Liver (tissue), 9 donors: Measurements from ENCODE around the gene FGF14. TPM values are rescaled to one million over a fixed set of nuclear protein-coding genes. Genes with fewer than 3 reads are reported as not detected.

Experiments
- DNase-seq: peaks from one replicate; pipeline ENCODE4 v3.0.0-alpha.2; 2017; ENCODE audit warnings: low spot score
- H3K27ac ChIP-seq, 2 donors: one replicate each; pipeline ENCODE4 v1.7.0; 2013; ENCODE audit warnings: inconsistent platforms in 2 of 2, low read length in 2 of 2, control low read depth in 1 of 2, low read depth in 1 of 2, mild to moderate bottlenecking in 1 of 2
- H3K27me3 ChIP-seq, 4 donors: one replicate each; pipeline versions ENCODE4 v1.6.1 to v1.7.0; 2013; ENCODE audit warnings: low read length in 3 of 4, inconsistent platforms in 1 of 4, mild to moderate bottlenecking in 1 of 4, moderate library complexity in 1 of 4; ENCODE audit not compliant: control insufficient read depth in 4 of 4, insufficient read depth in 4 of 4
- H3K36me3 ChIP-seq, 4 donors: one replicate each; pipeline versions ENCODE4 v1.6.1 to v1.7.0; 2013; ENCODE audit warnings: low read length in 3 of 4, mild to moderate bottlenecking in 3 of 4, low read depth in 1 of 4, moderate library complexity in 1 of 4; ENCODE audit not compliant: control insufficient read depth in 4 of 4, insufficient read depth in 3 of 4
- H3K4me1 ChIP-seq, 4 donors: one replicate each; pipeline versions ENCODE4 v1.6.1 to v1.7.0; 2013; ENCODE audit warnings: low read length in 3 of 4, mild to moderate bottlenecking in 3 of 4, moderate library complexity in 1 of 4; ENCODE audit not compliant: control insufficient read depth in 4 of 4, insufficient read depth in 4 of 4
- H3K4me3 ChIP-seq, 3 donors: one replicate each; pipeline versions ENCODE4 v1.6.1 to v1.7.0; 2013; ENCODE audit warnings: low read length in 3 of 3, control low read depth in 1 of 3, low read depth in 1 of 3, mild to moderate bottlenecking in 1 of 3
- H3K9ac ChIP-seq, 2 donors: one replicate each; pipeline ENCODE4 v1.7.0; 2013; ENCODE audit warnings: low read length in 2 of 2, mild to moderate bottlenecking in 2 of 2, moderate library complexity in 2 of 2, control low read depth in 1 of 2, low read depth in 1 of 2
- H3K9me3 ChIP-seq, 4 donors: one replicate each; pipeline versions ENCODE4 v1.6.1 to v1.7.0; 2013; ENCODE audit warnings: low read length in 3 of 4; ENCODE audit not compliant: control insufficient read depth in 4 of 4
- EGR1 ChIP-seq, 2 donors: IDR thresholded peaks; 2 replicates each; pipeline ENCODE4 v1.6.1; 2016 to 2018; ENCODE audit warnings: antibody characterized with exemption in 2 of 2, low read depth in 2 of 2
- FOXA1 ChIP-seq: IDR thresholded peaks from 2 replicates; pipeline ENCODE4 v1.6.1; 2016; ENCODE audit warnings: antibody characterized with exemption
- FOXA2 ChIP-seq: IDR thresholded peaks from 2 replicates; pipeline ENCODE4 v1.6.1; 2016; ENCODE audit warnings: antibody characterized with exemption
- GABPA ChIP-seq, 2 donors: IDR thresholded peaks in 1 of 2; conservative IDR thresholded peaks in 1 of 2; 2 replicates each; pipeline ENCODE4 v1.6.1; 2016; ENCODE audit warnings: antibody characterized with exemption in 2 of 2, mild to moderate bottlenecking in 1 of 2, moderate library complexity in 1 of 2
- HNF4A ChIP-seq, 2 donors: conservative IDR thresholded peaks; 2 replicates each; pipeline ENCODE4 v1.6.1; 2016; ENCODE audit warnings: antibody characterized with exemption in 2 of 2, mild to moderate bottlenecking in 2 of 2
- JUND ChIP-seq, 2 donors: IDR thresholded peaks; 2 replicates each; pipeline ENCODE4 v1.6.1; 2016; ENCODE audit warnings: antibody characterized with exemption in 2 of 2
- NR2F2 ChIP-seq: IDR thresholded peaks from 2 replicates; pipeline ENCODE4 v1.6.1; 2016; ENCODE audit warnings: antibody characterized with exemption
- RAD21 ChIP-seq, 2 donors: IDR thresholded peaks; 2 replicates each; pipeline ENCODE4 v1.6.1; 2016; ENCODE audit warnings: antibody characterized with exemption in 2 of 2, mild to moderate bottlenecking in 2 of 2
- RXRA ChIP-seq, 2 donors: IDR thresholded peaks; 2 replicates each; pipeline ENCODE4 v1.6.1; 2017 to 2018; ENCODE audit warnings: antibody characterized with exemption in 2 of 2, mild to moderate bottlenecking in 1 of 2
- SP1 ChIP-seq: IDR thresholded peaks from 2 replicates; pipeline ENCODE4 v1.6.1; 2018; ENCODE audit warnings: antibody characterized with exemption, mild to moderate bottlenecking
- TAF1 ChIP-seq: conservative IDR thresholded peaks from 2 replicates; pipeline ENCODE4 v1.6.1; 2016; ENCODE audit warnings: antibody characterized with exemption, mild to moderate bottlenecking
- YY1 ChIP-seq: IDR thresholded peaks from 2 replicates; pipeline ENCODE4 v1.6.1; 2016; ENCODE audit warnings: antibody characterized with exemption, mild to moderate bottlenecking
- polyA plus RNA-seq, 2 donors: library from polyadenylated mRNA; stranded (reverse) in 1 of 2; unstranded in 1 of 2; fragments of 200-250 nt in 1 of 2; fragments of >200 nt in 1 of 2; fragmentation: Nextera tagmentation in 1 of 2; extraction: Ambion mirVana in 1 of 2; gene quantifications; one replicate each; pipeline versions ENCODE4 v1.2.1 to v1.2.3, GENCODE V29; 2013 to 2015
- total RNA-seq, 2 donors: library from RNA; depleted of rRNA; stranded (reverse); fragments of >200 nt; gene quantifications; one replicate each; pipeline ENCODE4 v1.2.3, GENCODE V29; 2014
- TF ChIP-seq, protein P1 (sequence below): IDR thresholded peaks from 2 replicates; pipeline ENCODE4 v1.6.1; 2016; ENCODE audit warnings: antibody characterized with exemption
- TF ChIP-seq, protein P2 (sequence below): fragments of 150-350 bp; IDR thresholded peaks from 2 replicates; pipeline ENCODE4 v1.5.1; 2017; ENCODE audit warnings: improper control_type of control experiment, low read depth, low read length; ENCODE audit not compliant: missing input control
- TF ChIP-seq, protein P3 (sequence below): IDR thresholded peaks from 2 replicates; pipeline ENCODE4 v1.6.1; 2016; ENCODE audit warnings: antibody characterized with exemption
- TF ChIP-seq, protein P4 (sequence below): IDR thresholded peaks from 2 replicates; pipeline ENCODE4 v1.6.1; 2016; ENCODE audit warnings: antibody characterized with exemption
- TF ChIP-seq, protein P5 (sequence below): IDR thresholded peaks from 2 replicates; pipeline ENCODE4 v1.6.1; 2016; ENCODE audit warnings: antibody characterized with exemption, mild to moderate bottlenecking
- donor health status: healthy.
- donor health status: healthy.
- donor health status: healthy.
- donor health status: healthy.
- donor health status: healthy.

FGF14 gene
- total and polyA plus RNA-seq, 4 donors: 0.05 to 3.3 (median 1.0) TPM

DNA sequence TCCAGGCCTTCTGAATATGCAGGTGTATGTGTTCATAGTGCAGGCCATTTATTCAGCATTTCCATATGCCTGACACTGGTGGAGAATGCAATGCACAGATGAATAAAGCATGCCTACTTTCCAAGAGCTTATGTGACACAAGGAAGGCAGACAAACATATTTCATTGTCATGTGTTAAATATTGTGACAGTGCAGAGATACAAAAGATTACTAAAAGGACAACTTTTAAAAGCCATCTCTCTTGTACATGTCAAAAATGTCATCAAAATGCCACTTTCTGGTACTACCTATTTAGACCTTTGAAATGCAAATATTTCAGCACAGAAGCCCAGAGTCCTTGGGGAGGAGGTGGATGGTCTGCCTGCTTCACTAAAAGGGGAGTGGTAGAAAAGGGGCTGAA lies 254.5 kb downstream of the FGF14 start:
- H3K4me3 ChIP-seq: no peak overlapping the region
- no peaks in the 10 kb centered on the region for H3K9me3 ChIP-seq
- peak overlapping the region in 1 of 2 donors; percentile 0 for H3K27ac ChIP-seq
- no peak for TF ChIP-seq HNF4A (conservative IDR thresholded peaks at IDR 0.05)
- no peak for TF ChIP-seq GABPA (IDR thresholded peaks at IDR 0.05 in 1 of 2, conservative IDR thresholded peaks at IDR 0.05 in 1 of 2)
- TF ChIP-seq RAD21 (IDR thresholded peaks at IDR 0.05): no peak
- TF ChIP-seq, protein P1, sequence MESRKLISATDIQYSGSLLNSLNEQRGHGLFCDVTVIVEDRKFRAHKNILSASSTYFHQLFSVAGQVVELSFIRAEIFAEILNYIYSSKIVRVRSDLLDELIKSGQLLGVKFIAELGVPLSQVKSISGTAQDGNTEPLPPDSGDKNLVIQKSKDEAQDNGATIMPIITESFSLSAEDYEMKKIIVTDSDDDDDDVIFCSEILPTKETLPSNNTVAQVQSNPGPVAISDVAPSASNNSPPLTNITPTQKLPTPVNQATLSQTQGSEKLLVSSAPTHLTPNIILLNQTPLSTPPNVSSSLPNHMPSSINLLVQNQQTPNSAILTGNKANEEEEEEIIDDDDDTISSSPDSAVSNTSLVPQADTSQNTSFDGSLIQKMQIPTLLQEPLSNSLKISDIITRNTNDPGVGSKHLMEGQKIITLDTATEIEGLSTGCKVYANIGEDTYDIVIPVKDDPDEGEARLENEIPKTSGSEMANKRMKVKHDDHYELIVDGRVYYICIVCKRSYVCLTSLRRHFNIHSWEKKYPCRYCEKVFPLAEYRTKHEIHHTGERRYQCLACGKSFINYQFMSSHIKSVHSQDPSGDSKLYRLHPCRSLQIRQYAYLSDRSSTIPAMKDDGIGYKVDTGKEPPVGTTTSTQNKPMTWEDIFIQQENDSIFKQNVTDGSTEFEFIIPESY: no peak
- no peak for TF ChIP-seq RXRA (IDR thresholded peaks at IDR 0.05)
- no peak for TF ChIP-seq EGR1 (IDR thresholded peaks at IDR 0.05; ENCODE audit: low read depth in 2 of 2)
- TF ChIP-seq, protein P2, sequence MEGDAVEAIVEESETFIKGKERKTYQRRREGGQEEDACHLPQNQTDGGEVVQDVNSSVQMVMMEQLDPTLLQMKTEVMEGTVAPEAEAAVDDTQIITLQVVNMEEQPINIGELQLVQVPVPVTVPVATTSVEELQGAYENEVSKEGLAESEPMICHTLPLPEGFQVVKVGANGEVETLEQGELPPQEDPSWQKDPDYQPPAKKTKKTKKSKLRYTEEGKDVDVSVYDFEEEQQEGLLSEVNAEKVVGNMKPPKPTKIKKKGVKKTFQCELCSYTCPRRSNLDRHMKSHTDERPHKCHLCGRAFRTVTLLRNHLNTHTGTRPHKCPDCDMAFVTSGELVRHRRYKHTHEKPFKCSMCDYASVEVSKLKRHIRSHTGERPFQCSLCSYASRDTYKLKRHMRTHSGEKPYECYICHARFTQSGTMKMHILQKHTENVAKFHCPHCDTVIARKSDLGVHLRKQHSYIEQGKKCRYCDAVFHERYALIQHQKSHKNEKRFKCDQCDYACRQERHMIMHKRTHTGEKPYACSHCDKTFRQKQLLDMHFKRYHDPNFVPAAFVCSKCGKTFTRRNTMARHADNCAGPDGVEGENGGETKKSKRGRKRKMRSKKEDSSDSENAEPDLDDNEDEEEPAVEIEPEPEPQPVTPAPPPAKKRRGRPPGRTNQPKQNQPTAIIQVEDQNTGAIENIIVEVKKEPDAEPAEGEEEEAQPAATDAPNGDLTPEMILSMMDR: no peak
- no peak for TF ChIP-seq FOXA1
- no peak for TF ChIP-seq YY1
- TF ChIP-seq JUND (IDR thresholded peaks at IDR 0.05): no peak
- no peak for TF ChIP-seq FOXA2
- no peak for TF ChIP-seq SP1
- TF ChIP-seq, protein P3, sequence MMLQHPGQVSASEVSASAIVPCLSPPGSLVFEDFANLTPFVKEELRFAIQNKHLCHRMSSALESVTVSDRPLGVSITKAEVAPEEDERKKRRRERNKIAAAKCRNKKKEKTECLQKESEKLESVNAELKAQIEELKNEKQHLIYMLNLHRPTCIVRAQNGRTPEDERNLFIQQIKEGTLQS: no peak
- TF ChIP-seq TAF1: no peak
- TF ChIP-seq NR2F2: no peak
- TF ChIP-seq, protein P4, sequence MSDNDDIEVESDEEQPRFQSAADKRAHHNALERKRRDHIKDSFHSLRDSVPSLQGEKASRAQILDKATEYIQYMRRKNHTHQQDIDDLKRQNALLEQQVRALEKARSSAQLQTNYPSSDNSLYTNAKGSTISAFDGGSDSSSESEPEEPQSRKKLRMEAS: no peak
- no peaks in the 10 kb centered on the region for H3K36me3 ChIP-seq
- H3K9ac ChIP-seq: no peak overlapping the region
- no peaks in the 10 kb centered on the region for H3K27me3 ChIP-seq
- DNase-seq: no peak
- peaks cover 0 to 6% (median 2%) of the 10 kb centered on the region in 4 donors for H3K4me1 ChIP-seq

DNA sequence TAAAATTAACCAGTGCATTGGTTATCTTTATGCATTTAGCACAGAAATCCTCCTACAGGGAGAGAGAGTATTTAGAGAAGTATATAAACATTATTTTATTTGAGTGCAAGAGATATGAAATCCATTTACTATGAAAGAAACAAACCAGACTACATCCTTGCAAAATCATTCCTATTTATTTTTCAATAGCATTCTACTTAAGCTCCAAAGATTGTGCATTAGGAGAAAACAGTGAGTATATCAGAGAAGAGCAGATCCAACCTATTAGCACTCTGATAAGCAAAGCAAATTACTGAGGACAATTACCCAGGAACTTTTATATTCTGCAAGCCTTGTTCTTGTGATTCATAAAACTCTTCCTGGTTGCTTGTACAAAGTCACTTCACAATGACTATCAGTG lies 256.1 kb downstream of the FGF14 start:
- Histone ChIP-seq H3K27me3 (no peaks in the 10 kb centered on the region), H3K4me3 (no peak overlapping the region), H3K4me1 (peaks cover 1 to 14% (median 6%) of the 10 kb centered on the region in 4 donors), H3K9me3 (no peaks in the 10 kb centered on the region), H3K36me3 (no peaks in the 10 kb centered on the region), H3K27ac (no peak overlapping the region), H3K9ac (no peak overlapping the region)
- no peak for TF ChIP-seq GABPA (IDR thresholded peaks at IDR 0.05 in 1 of 2, conservative IDR thresholded peaks at IDR 0.05 in 1 of 2)
- TF ChIP-seq, protein P3: no peak
- TF ChIP-seq FOXA2: no peak
- no peak for TF ChIP-seq JUND (IDR thresholded peaks at IDR 0.05)
- no peak for TF ChIP-seq RXRA (IDR thresholded peaks at IDR 0.05)
- TF ChIP-seq RAD21 (IDR thresholded peaks at IDR 0.05): no peak
- no peak for TF ChIP-seq TAF1
- TF ChIP-seq NR2F2: no peak
- TF ChIP-seq EGR1 (IDR thresholded peaks at IDR 0.05; ENCODE audit: low read depth in 2 of 2): no peak
- TF ChIP-seq, protein P5, sequence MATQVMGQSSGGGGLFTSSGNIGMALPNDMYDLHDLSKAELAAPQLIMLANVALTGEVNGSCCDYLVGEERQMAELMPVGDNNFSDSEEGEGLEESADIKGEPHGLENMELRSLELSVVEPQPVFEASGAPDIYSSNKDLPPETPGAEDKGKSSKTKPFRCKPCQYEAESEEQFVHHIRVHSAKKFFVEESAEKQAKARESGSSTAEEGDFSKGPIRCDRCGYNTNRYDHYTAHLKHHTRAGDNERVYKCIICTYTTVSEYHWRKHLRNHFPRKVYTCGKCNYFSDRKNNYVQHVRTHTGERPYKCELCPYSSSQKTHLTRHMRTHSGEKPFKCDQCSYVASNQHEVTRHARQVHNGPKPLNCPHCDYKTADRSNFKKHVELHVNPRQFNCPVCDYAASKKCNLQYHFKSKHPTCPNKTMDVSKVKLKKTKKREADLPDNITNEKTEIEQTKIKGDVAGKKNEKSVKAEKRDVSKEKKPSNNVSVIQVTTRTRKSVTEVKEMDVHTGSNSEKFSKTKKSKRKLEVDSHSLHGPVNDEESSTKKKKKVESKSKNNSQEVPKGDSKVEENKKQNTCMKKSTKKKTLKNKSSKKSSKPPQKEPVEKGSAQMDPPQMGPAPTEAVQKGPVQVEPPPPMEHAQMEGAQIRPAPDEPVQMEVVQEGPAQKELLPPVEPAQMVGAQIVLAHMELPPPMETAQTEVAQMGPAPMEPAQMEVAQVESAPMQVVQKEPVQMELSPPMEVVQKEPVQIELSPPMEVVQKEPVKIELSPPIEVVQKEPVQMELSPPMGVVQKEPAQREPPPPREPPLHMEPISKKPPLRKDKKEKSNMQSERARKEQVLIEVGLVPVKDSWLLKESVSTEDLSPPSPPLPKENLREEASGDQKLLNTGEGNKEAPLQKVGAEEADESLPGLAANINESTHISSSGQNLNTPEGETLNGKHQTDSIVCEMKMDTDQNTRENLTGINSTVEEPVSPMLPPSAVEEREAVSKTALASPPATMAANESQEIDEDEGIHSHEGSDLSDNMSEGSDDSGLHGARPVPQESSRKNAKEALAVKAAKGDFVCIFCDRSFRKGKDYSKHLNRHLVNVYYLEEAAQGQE: no peak
- TF ChIP-seq FOXA1: no peak
- TF ChIP-seq, protein P2: no peak
- no peak for TF ChIP-seq YY1
- TF ChIP-seq, protein P1: no peak
- DNase-seq: no peak
